PFSK-1 (cell line): ENCODE data around the gene CRHBP.

Source experiments
- FOXP2 ChIP-seq: optimal IDR thresholded peaks from 2 replicates; pipeline ENCODE3; 2011; ENCODE audit warnings: borderline replicate concordance, control low read depth, inconsistent platforms; ENCODE audit not compliant: insufficient read depth; ENCODE audit errors: extremely low read length, extremely low read depth
- POLR2AphosphoS5 ChIP-seq: IDR thresholded peaks from 2 replicates; pipeline ENCODE4 v1.6.1; 2012; ENCODE audit warnings: low read depth, mild to moderate bottlenecking, control low read depth, low read length, moderate library complexity
- SIN3A ChIP-seq: IDR thresholded peaks from 2 replicates; pipeline ENCODE4 v1.6.1; 2012; ENCODE audit warnings: mild to moderate bottlenecking, low read length, moderate library complexity, borderline replicate concordance; ENCODE audit not compliant: insufficient read depth
- TAF1 ChIP-seq: IDR thresholded peaks from 2 replicates; pipeline ENCODE4 v1.6.1; 2012; ENCODE audit warnings: low read length, control low read depth, borderline replicate concordance; ENCODE audit not compliant: insufficient read depth
- TF ChIP-seq, protein P1 (sequence below), 2 experiments: IDR thresholded peaks; 2 replicates each; pipeline versions ENCODE4 v1.6.1 to v1.8.0; 2011 to 2012; ENCODE audit warnings: low read depth in 2 of 2, low read length in 2 of 2, control low read depth in 1 of 2, inconsistent platforms in 1 of 2, mild to moderate bottlenecking in 1 of 2, moderate library complexity in 1 of 2; ENCODE audit not compliant: insufficient read depth in 1 of 2

CRHBP gene

GRCh38 chr5:76941442-76941841, 11.4 kb upstream of the CRHBP start:
- TF ChIP-seq POLR2AphosphoS5 (no peak), TAF1 (no peak), SIN3A (no peak), FOXP2 (no peak)
- TF ChIP-seq, protein P1, sequence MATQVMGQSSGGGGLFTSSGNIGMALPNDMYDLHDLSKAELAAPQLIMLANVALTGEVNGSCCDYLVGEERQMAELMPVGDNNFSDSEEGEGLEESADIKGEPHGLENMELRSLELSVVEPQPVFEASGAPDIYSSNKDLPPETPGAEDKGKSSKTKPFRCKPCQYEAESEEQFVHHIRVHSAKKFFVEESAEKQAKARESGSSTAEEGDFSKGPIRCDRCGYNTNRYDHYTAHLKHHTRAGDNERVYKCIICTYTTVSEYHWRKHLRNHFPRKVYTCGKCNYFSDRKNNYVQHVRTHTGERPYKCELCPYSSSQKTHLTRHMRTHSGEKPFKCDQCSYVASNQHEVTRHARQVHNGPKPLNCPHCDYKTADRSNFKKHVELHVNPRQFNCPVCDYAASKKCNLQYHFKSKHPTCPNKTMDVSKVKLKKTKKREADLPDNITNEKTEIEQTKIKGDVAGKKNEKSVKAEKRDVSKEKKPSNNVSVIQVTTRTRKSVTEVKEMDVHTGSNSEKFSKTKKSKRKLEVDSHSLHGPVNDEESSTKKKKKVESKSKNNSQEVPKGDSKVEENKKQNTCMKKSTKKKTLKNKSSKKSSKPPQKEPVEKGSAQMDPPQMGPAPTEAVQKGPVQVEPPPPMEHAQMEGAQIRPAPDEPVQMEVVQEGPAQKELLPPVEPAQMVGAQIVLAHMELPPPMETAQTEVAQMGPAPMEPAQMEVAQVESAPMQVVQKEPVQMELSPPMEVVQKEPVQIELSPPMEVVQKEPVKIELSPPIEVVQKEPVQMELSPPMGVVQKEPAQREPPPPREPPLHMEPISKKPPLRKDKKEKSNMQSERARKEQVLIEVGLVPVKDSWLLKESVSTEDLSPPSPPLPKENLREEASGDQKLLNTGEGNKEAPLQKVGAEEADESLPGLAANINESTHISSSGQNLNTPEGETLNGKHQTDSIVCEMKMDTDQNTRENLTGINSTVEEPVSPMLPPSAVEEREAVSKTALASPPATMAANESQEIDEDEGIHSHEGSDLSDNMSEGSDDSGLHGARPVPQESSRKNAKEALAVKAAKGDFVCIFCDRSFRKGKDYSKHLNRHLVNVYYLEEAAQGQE (IDR thresholded peaks at IDR 0.05; ENCODE audit: insufficient read depth in 1 of 2, low read depth in 2 of 2, low read length in 2 of 2): no peak

GRCh38 chr5:76942581-76942980, 10.3 kb upstream of the CRHBP start:
- no peak for TF ChIP-seq FOXP2
- TF ChIP-seq, protein P1 (IDR thresholded peaks at IDR 0.05; ENCODE audit: insufficient read depth in 1 of 2, low read depth in 2 of 2, low read length in 2 of 2): no peak
- no peak for TF ChIP-seq TAF1
- TF ChIP-seq POLR2AphosphoS5: no peak
- TF ChIP-seq SIN3A: no peak

GRCh38 chr5:76943006-76943405, 9.8 kb upstream of the CRHBP start:
- TF ChIP-seq POLR2AphosphoS5 (no peak), TAF1 (no peak), SIN3A (no peak), FOXP2 (no peak)
- TF ChIP-seq, protein P1 (IDR thresholded peaks at IDR 0.05; ENCODE audit: insufficient read depth in 1 of 2, low read depth in 2 of 2, low read length in 2 of 2): no peak

GRCh38 chr5:76944638-76945037, 8.2 kb upstream of the CRHBP start:
- TF ChIP-seq, protein P1 (IDR thresholded peaks at IDR 0.05; ENCODE audit: insufficient read depth in 1 of 2, low read depth in 2 of 2, low read length in 2 of 2): no peak
- no peak for TF ChIP-seq SIN3A
- TF ChIP-seq TAF1: no peak
- TF ChIP-seq POLR2AphosphoS5: no peak
- no peak for TF ChIP-seq FOXP2

GRCh38 chr5:76946090-76946489, 6.8 kb upstream of the CRHBP start:
- TF ChIP-seq TAF1: no peak
- TF ChIP-seq, protein P1 (IDR thresholded peaks at IDR 0.05; ENCODE audit: insufficient read depth in 1 of 2, low read depth in 2 of 2, low read length in 2 of 2): no peak
